CD14-positive monocyte (primary cell): ENCODE results near the gene MKRN2OS. TPM values are rescaled to one million over a fixed set of nuclear protein-coding genes. Genes with fewer than 3 reads are reported as not detected.

Experiments used
- DNase-seq, 3 donors: peaks; one replicate each; pipeline ENCODE4 v3.0.0-alpha.2; 2011 to 2022
- H2AFZ ChIP-seq: 2 replicates; pipeline ENCODE4 v1.6.0; 2012; ENCODE audit warnings: mild to moderate bottlenecking, low read depth, low read length, inconsistent platforms; ENCODE audit not compliant: insufficient read depth, poor library complexity, severe bottlenecking
- H3K27ac ChIP-seq, 2 donors: 1 replicate in 1 of 2; 2 replicates in 1 of 2; pipeline ENCODE4 v1.5.1; 2012 to 2013; ENCODE audit warnings: low read length in 2 of 2, control low read depth in 1 of 2, inconsistent platforms in 1 of 2, low read depth in 1 of 2, mild to moderate bottlenecking in 1 of 2
- H3K27me3 ChIP-seq, 2 donors: one replicate each; pipeline versions ENCODE4 v1.6.0 to v1.6.1; 2011 to 2013; ENCODE audit warnings: low read length in 2 of 2; ENCODE audit not compliant: control insufficient read depth in 2 of 2, insufficient read depth in 2 of 2
- H3K36me3 ChIP-seq, 2 donors: replicated peaks in 1 of 2; 1 replicate in 1 of 2; 2 replicates in 1 of 2; pipeline versions ENCODE4 v1.5.1 to v1.6.1; 2012 to 2013; ENCODE audit warnings: low read length in 2 of 2, control low read depth in 1 of 2, inconsistent platforms in 1 of 2, mild to moderate bottlenecking in 1 of 2; ENCODE audit not compliant: insufficient read depth in 2 of 2, control insufficient read depth in 1 of 2
- H3K4me1 ChIP-seq, 2 donors: 1 replicate in 1 of 2; 2 replicates in 1 of 2; pipeline versions ENCODE4 v1.5.1 to v1.6.1; 2012 to 2013; ENCODE audit warnings: low read length in 2 of 2, control low read depth in 1 of 2, inconsistent platforms in 1 of 2, mild to moderate bottlenecking in 1 of 2, moderate library complexity in 1 of 2; ENCODE audit not compliant: insufficient read depth in 2 of 2, control insufficient read depth in 1 of 2
- H3K4me2 ChIP-seq: replicated peaks from 2 replicates; pipeline ENCODE3; 2012; ENCODE audit warnings: low read length, moderate library complexity, mild to moderate bottlenecking; ENCODE audit not compliant: poor library complexity, severe bottlenecking; ENCODE audit errors: extremely low read depth
- H3K4me3 ChIP-seq, 3 experiments: fragments of 200-600 bp in 1 of 3; sonication (generic) in 1 of 3; replicated peaks in 1 of 3; 1 replicate in 2 of 3; 2 replicates in 1 of 3; pipeline ENCODE4 v1.5.1; 2011 to 2013; ENCODE audit warnings: low read length in 3 of 3, mild to moderate bottlenecking in 3 of 3, control low read depth in 2 of 3, low read depth in 2 of 3, inconsistent platforms in 1 of 3, moderate library complexity in 1 of 3
- H3K79me2 ChIP-seq: 2 replicates; pipeline ENCODE4 v1.6.0; 2012; ENCODE audit warnings: mild to moderate bottlenecking, control low read depth, inconsistent platforms, low read length, moderate library complexity; ENCODE audit not compliant: insufficient read depth
- H3K9ac ChIP-seq: 2 replicates; pipeline ENCODE4 v1.6.0; 2017; ENCODE audit warnings: low read length, mild to moderate bottlenecking; ENCODE audit not compliant: insufficient read depth, poor library complexity, severe bottlenecking
- H3K9me3 ChIP-seq, 2 donors: replicated peaks in 1 of 2; 1 replicate in 1 of 2; 2 replicates in 1 of 2; pipeline versions ENCODE4 v1.5.1 to v1.6.1; 2012 to 2013; ENCODE audit warnings: low read length in 2 of 2, control low read depth in 1 of 2; ENCODE audit not compliant: control insufficient read depth in 1 of 2, insufficient read depth in 1 of 2
- H4K20me1 ChIP-seq: 2 replicates; pipeline ENCODE4 v1.6.0; 2012; ENCODE audit warnings: mild to moderate bottlenecking, low read length, control low read depth, moderate library complexity; ENCODE audit not compliant: insufficient read depth
- H3K27ac Mint-ChIP-seq, 7 donors: one replicate each; pipeline ENCODE4 v1.8.0; 2020; ENCODE audit warnings: mild to moderate bottlenecking in 7 of 7, mixed read lengths in 7 of 7, moderate library complexity in 6 of 7, inconsistent platforms in 2 of 7
- H3K27me3 Mint-ChIP-seq, 3 donors: one replicate each; pipeline ENCODE4 v1.8.0; 2021 to 2022; ENCODE audit warnings: low read depth in 3 of 3, mild to moderate bottlenecking in 3 of 3, mixed read lengths in 3 of 3, moderate library complexity in 3 of 3, inconsistent platforms in 1 of 3
- H3K36me3 Mint-ChIP-seq, 2 donors: one replicate each; pipeline ENCODE4 v1.8.0; 2020; ENCODE audit warnings: mixed read lengths in 2 of 2, inconsistent platforms in 1 of 2, mild to moderate bottlenecking in 1 of 2
- H3K4me1 Mint-ChIP-seq: one replicate; pipeline ENCODE4 v1.8.0; 2020; ENCODE audit warnings: mild to moderate bottlenecking, mixed read lengths
- H3K4me3 Mint-ChIP-seq, 2 donors: one replicate each; pipeline ENCODE4 v1.8.0; 2020; ENCODE audit warnings: mild to moderate bottlenecking in 2 of 2, mixed read lengths in 2 of 2, moderate library complexity in 1 of 2
- H3K9me3 Mint-ChIP-seq, 7 donors: one replicate each; pipeline ENCODE4 v1.8.0; 2020 to 2022; ENCODE audit warnings: mixed read lengths in 7 of 7, mild to moderate bottlenecking in 6 of 7, moderate library complexity in 6 of 7, inconsistent platforms in 2 of 7
- whole genome bisulfite sequencing: methylation state at CpG from one replicate; pipeline ENCODE4 v1.1.5; 2013; ENCODE audit warnings: missing lambda C conversion rate; ENCODE audit not compliant: insufficient coverage; 5-methylcytosine and 5-hydroxymethylcytosine counted together
- intact Hi-C, 2 donors: fragments of 100-400 bp; cut with micrococcal nuclease; formaldehyde crosslinking; loops; one replicate each; pipeline versions ENCODE4 v1.15.0 to v1.15.1; 2023
- polyA plus RNA-seq, 3 donors: library from polyadenylated mRNA; depleted of rRNA in 1 of 3; unstranded in 2 of 3; stranded (reverse) in 1 of 3; fragments of 300-500 nt in 2 of 3; fragments of >200 nt in 1 of 3; fragmentation: Illumina TruSeq in 2 of 3; gene quantifications; 1 replicate in 2 of 3; 2 replicates in 1 of 3; pipeline ENCODE4 v1.2.3, GENCODE V29; 2012 to 2021
- TF ChIP-seq, protein P1 (sequence below): fragments of 200-600 bp; IDR thresholded peaks from one replicate; pipeline ENCODE4 v1.8.0; 2022; ENCODE audit warnings: antibody characterized with exemption, mild to moderate bottlenecking

The MKRN2OS gene
- polyA plus RNA-seq, 3 donors: not detected

DNA sequence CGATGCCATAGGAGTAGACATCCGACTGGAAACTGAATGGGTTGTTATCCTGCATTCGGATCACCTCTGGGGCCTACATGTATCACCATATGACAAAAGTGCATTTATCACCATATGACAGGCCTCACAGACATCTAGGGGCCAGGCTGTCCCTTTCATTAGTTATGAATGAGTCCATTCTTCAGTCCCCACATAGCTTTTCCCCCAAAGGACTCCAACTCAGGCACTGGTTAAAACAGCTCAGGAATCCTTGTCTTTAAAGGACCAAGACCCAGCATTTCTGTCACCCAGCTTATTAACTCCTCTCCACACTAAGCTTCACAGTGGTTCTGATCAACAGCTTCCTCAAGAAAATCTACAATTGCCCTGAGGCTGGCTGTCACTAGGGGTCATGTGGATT lies 39.9 kb upstream of the MKRN2OS start:
- no peak for DNase-seq
- Histone ChIP-seq H3K4me2 (no peak overlapping the region), H4K20me1 (peaks cover 83% of the 10 kb centered on the region), H3K79me2 (peaks cover 9% of the 10 kb centered on the region), H3K4me3 (no peak overlapping the region), H2AFZ (no peak overlapping the region), H3K9ac (no peak overlapping the region), H3K27ac (peak overlapping the region in 1 of 2 donors; percentile 46), H3K36me3 (peaks cover 89 to 93% of the 10 kb centered on the region in 2 donors), H3K4me1 (peaks cover 4 to 7% of the 10 kb centered on the region in 2 donors), H3K27me3 (no peaks in the 10 kb centered on the region), H3K9me3 (no peaks in the 10 kb centered on the region)
- peaks cover 3% of the 10 kb centered on the region for H3K4me1 Mint-ChIP-seq
- H3K36me3 Mint-ChIP-seq: peaks cover 77 to 87% of the 10 kb centered on the region in 2 donors
- no peaks in the 10 kb centered on the region for H3K27me3 Mint-ChIP-seq
- intact Hi-C loops: no loop called here
- TF ChIP-seq, protein P1, sequence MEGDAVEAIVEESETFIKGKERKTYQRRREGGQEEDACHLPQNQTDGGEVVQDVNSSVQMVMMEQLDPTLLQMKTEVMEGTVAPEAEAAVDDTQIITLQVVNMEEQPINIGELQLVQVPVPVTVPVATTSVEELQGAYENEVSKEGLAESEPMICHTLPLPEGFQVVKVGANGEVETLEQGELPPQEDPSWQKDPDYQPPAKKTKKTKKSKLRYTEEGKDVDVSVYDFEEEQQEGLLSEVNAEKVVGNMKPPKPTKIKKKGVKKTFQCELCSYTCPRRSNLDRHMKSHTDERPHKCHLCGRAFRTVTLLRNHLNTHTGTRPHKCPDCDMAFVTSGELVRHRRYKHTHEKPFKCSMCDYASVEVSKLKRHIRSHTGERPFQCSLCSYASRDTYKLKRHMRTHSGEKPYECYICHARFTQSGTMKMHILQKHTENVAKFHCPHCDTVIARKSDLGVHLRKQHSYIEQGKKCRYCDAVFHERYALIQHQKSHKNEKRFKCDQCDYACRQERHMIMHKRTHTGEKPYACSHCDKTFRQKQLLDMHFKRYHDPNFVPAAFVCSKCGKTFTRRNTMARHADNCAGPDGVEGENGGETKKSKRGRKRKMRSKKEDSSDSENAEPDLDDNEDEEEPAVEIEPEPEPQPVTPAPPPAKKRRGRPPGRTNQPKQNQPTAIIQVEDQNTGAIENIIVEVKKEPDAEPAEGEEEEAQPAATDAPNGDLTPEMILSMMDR: no peak
- H3K4me3 Mint-ChIP-seq: no peak overlapping the region
- 88% methylated on average over 3 of the region's 3 CpGs for WGBS
- peaks cover 0 to 1% (median 0%) of the 10 kb centered on the region in 7 donors for H3K9me3 Mint-ChIP-seq
- H3K27ac Mint-ChIP-seq: peak overlapping the region in 1 of 7 donors; percentile 46

DNA sequence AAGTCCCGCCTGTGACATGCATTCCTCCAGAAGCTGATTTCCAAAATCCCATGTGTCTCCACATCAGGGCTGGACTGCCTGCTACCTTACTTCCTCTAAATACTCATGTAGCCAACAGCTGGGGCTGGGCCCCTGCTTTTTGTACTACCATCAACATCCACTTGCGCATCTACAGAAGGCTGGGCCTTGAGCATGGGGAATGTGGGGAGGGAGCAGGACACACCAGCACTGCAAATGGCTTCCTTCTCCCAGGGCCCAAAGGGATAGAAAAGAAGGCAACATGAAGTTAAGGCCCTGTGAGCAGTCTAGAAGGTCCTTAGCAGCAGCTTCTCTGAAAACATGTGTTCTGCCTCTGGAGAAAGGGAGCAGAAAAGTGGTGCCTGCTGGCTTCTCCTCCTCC lies 38.8 kb upstream of the MKRN2OS start:
- no peak overlapping the region for H2AFZ ChIP-seq
- H3K9me3 ChIP-seq: no peaks in the 10 kb centered on the region
- Mint-ChIP-seq H3K4me1 (peaks cover 8% of the 10 kb centered on the region), H3K27ac (peak overlapping the region in 2 of 7 donors; percentile 65 to 70), H3K9me3 (peaks cover 0 to 1% (median 0%) of the 10 kb centered on the region in 7 donors), H3K27me3 (no peaks in the 10 kb centered on the region), H3K4me3 (no peak overlapping the region), H3K36me3 (peaks cover 83 to 90% of the 10 kb centered on the region in 2 donors)
- peak overlapping the region in 1 of 2 donors; percentile 38 for H3K27ac ChIP-seq
- intact Hi-C loops: no loop called here
- DNase-seq: no peak
- peaks cover 6% of the 10 kb centered on the region for H3K79me2 ChIP-seq
- TF ChIP-seq, protein P1: no peak
- no peaks in the 10 kb centered on the region for H3K27me3 ChIP-seq
- H3K36me3 ChIP-seq: peaks cover 87 to 94% of the 10 kb centered on the region in 2 donors
- H3K4me2 ChIP-seq: no peak overlapping the region
- 100% methylated on average over 1 of the region's 2 CpGs for WGBS
- no peak overlapping the region for H3K4me3 ChIP-seq
- H3K4me1 ChIP-seq: no peaks in the 10 kb centered on the region
- no peak overlapping the region for H3K9ac ChIP-seq
- H4K20me1 ChIP-seq: peaks cover 78% of the 10 kb centered on the region
